ENCODE results near the gene BCAR3.

GRCh38 chr1:93541045-93541444 lies 140.6 kb downstream of the BCAR3 start:
- TF ChIP-seq, protein P1, sequence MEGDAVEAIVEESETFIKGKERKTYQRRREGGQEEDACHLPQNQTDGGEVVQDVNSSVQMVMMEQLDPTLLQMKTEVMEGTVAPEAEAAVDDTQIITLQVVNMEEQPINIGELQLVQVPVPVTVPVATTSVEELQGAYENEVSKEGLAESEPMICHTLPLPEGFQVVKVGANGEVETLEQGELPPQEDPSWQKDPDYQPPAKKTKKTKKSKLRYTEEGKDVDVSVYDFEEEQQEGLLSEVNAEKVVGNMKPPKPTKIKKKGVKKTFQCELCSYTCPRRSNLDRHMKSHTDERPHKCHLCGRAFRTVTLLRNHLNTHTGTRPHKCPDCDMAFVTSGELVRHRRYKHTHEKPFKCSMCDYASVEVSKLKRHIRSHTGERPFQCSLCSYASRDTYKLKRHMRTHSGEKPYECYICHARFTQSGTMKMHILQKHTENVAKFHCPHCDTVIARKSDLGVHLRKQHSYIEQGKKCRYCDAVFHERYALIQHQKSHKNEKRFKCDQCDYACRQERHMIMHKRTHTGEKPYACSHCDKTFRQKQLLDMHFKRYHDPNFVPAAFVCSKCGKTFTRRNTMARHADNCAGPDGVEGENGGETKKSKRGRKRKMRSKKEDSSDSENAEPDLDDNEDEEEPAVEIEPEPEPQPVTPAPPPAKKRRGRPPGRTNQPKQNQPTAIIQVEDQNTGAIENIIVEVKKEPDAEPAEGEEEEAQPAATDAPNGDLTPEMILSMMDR (IDR thresholded peaks at IDR 0.05; ENCODE audit: insufficient read depth, low read length, poor library complexity, severe bottlenecking): no peak
- TF ChIP-seq EZH2phosphoT487 (conservative IDR thresholded peaks at IDR 0.05; ENCODE audit: low read length): no peak

All from SU-DHL-6 (cell line).